Urothelium cell line (cell line): ENCODE measurements around the gene NR2F1.

ENCODE experiments used
- DNase-seq: peaks from one replicate; pipeline ENCODE4 v3.0.0; 2011; ENCODE audit warnings: low spot score, mixed read lengths
- FAIRE-seq: peaks from 2 replicates; lab custom pipeline; 2011; peaks lifted over from hg19 to GRCh38; lab: Jason Lieb, UNC

Gene NR2F1

DNA sequence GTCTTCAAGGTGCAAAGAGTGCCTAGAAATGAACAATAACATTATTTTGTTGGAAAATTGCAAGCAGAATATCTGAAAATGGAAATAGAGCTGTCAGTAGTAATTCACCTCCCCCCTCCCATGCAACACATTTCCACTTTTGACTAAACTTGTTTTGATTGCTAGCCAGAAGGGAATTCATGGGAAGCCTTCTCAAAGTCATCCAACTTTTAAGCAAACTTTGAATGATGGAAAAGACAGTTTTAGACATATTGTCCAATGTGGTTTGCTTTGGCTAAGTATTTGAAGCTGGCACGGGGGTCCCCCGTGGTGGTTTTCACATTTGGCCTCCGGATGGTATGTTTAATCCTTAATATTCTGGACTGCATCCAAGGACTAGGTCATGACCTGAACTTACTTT lies 7.5 kb downstream of the NR2F1 start:
- FAIRE-seq (no peak), DNase-seq (no peak)

GRCh38 chr5:93591323-93591945 lies 8.4 kb downstream of the NR2F1 start:
- FAIRE-seq (no peak), DNase-seq (no peak)

DNA sequence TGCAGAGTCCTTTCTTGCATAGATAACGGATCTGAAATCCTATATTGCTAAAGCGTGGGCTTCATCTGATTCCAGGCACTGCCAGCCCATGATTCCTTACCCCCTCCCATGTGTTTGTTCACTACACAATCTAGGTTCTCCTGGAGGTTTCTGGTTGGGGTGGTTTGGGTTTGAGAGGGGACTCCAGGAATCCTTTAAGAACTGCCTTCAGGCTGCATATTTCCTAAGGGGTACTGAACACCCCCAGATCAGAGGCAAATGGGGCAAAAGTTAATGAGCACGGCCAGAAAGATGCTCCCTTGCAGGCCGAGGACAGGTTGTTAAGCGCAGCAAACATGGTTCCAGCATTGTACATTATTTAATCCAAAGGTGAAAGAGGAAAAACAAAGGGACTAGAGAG lies 9.9 kb downstream of the NR2F1 start:
- DNase-seq (no peak), FAIRE-seq (no peak)

GRCh38 chr5:93593476-93594131 lies 10.6 kb downstream of the NR2F1 start:
- DNase-seq (no peak), FAIRE-seq (no peak)

- DNase-seq (no peak), FAIRE-seq (no peak)
These were observed 11.8 kb downstream of the NR2F1 start for GRCh38 chr5:93594591-93595419.

DNA sequence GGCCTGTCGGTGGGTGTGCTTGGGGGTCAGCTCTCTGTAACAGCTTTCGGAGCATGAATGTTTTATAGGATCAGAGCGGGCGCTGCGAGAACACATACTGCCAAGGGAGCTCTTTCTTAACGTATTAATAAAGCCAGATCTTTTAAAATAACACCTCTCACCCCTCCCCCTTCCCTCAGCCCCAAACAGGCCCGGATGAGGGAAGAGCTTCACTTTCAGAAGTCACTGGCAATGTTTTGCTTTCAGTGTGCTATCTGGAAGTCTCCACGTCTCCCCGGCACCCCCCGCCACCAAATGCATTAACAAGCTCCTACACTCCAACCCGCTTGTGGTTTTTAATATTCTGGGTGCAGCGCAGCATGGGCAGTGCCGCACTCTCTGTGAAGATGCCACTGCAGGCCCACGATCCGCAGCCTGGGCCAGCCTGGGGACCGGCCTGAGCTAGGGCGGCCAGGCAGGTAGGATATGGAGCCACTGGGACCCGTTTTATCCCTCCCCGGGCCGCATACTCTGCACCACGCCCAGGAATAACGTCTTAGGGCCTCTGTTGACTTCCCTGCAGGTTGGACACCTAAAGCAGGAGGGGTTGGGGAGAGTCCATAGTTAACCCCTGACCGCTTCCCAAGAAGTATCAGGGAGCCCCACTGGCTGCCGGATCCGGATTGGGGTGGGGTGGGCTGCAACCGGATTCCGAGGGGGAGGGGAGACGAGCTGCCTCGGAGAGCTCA lies 12.6 kb downstream of the NR2F1 start:
- no peak for DNase-seq
- FAIRE-seq = no peak

GRCh38 chr5:93596310-93596675 lies 13.3 kb downstream of the NR2F1 start:
- no peak for FAIRE-seq
- DNase-seq = no peak

DNA sequence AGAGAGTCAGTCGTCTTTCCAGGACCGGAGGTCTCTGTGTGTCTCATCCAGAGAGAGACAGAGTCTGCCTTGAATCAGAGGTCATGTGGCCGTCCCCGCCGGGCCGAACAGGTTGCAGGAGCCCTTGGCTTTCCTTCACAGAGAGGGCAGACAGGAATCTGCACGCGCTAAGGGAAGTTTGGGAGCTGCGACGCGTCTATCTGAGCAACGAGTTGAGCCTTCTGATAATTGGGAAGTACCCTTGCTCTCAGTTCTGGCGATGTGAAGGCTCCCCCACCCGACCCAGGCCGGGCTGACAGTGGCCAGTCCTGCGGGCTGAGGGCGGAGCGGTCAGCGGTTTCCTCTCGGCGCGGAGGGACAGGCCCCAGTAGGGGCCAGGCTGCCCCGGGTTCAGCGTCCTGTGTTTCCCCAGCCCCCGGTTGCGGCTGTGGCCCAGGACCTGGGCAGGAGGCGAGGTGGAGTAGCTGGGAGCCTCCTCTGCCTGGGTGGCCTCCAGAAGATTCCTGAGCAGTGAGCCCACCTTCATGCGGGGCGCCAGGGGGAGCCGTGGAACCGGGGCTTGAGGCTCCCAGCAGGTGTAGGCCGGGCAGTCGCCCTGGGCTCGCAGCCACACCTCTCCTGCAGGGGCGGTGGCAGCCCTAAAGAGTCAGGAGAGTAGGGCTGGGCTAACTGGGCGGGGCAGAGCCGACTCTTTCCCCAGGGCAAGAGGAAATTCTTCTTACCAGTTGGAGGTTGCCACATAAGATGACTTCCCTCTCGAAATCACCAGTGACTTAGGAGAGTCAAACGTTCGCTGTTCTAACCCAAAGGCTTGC lies 13.9 kb downstream of the NR2F1 start:
- DNase-seq = no peak
- FAIRE-seq = no peak

- DNase-seq (no peak), FAIRE-seq (no peak)
These were observed 15.3 kb downstream of the NR2F1 start for GRCh38 chr5:93598091-93599000.

GRCh38 chr5:93599001-93599379 lies 16.0 kb downstream of the NR2F1 start:
- no peak for DNase-seq
- FAIRE-seq = no peak

DNA sequence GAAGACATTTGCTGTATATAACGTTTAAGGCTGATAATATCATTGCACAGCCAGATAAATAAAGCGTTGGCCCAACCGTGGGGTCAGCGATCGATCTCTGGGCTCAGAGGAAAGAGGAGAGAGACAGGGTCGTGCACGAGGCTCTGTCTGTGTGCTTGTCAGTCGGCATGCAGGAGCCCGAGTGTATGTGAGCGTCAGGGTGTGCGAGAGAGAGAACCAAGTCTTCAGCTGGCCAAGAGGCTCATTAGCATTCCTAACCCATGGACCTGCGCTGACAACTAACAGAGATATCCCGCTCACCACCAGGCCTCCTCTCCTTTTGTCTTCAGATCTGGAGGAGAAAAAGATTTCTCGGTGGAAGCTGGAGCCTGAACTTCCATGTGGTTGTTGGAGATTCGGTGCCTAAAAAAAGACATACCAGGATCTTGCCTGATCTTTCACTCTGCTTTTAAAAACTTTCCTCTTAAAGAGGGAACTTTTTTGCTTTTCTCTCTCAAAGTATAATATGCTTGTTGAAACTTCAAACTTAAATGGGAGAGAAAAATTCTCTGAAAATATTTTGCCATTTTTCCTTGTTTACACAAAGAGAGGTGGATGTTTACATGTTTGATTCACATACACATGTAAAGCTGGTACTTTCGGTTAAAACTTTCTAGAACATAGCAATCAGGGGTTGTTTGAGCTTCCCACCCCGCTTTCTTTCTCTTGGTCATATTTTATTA lies 16.5 kb downstream of the NR2F1 start:
- FAIRE-seq (no peak), DNase-seq (no peak)

GRCh38 chr5:93600409-93601070 lies 17.5 kb downstream of the NR2F1 start:
- FAIRE-seq (no peak), DNase-seq (no peak)

- FAIRE-seq (no peak), DNase-seq (no peak)
These were observed 18.2 kb downstream of the NR2F1 start for GRCh38 chr5:93601071-93601801.

DNA sequence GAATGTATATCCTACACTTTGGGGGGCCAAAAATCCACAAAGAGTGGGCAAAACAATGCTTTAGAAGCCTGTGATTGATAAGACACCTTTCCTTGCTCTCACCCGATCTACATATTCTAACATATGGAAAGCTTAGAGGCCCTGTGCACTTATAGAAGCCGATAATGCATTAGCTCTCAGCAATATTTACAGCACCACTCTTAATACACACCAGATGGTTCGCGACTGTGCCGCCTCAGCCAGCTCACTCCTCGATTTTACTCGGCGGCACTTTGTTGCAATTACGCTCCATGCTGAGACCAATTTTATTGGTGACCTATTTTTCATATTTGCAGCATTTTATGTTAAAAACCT lies 18.8 kb downstream of the NR2F1 start:
- DNase-seq (no peak), FAIRE-seq (no peak)

GRCh38 chr5:93602241-93603077 lies 19.4 kb downstream of the NR2F1 start:
- no peak for DNase-seq
- FAIRE-seq = no peak

- no peak for DNase-seq
- no peak for FAIRE-seq
These were observed 20.2 kb downstream of the NR2F1 start for GRCh38 chr5:93603078-93603792.
